WTC11 (cell line): Measurements from ENCODE around the gene AQP2. TPM values are rescaled to one million over a fixed set of nuclear protein-coding genes. Genes with fewer than 3 reads are reported as not detected.

Experiments
- ATAC-seq: fragments of 200-7000 bp; cut with Tn5 transposase; 2 replicates; pipeline ENCODE4 v1.10.0; 2021; ENCODE audit warnings: mild to moderate bottlenecking, moderate library complexity
- CTCF ChIA-PET: fragments of 300-600 bp; sonication (Branson Sonifier 250); formaldehyde crosslinking; loops from one replicate; lab custom pipeline; 2021; ENCODE audit warnings: antibody characterized with exemption; lab: Charles Lee
- POLR2A ChIA-PET: fragments of 350-600 bp; sonication (Branson Sonifier 250); formaldehyde crosslinking; loops from one replicate; lab custom pipeline; 2021; ENCODE audit warnings: antibody characterized with exemption; lab: Charles Lee
- DNase-seq: peaks from one replicate; pipeline ENCODE4 v3.0.0; 2021; ENCODE audit warnings: low spot score
- H3K27ac Mint-ChIP-seq: 2 replicates; pipeline ENCODE4 v1.8.0; 2021; ENCODE audit warnings: mixed read lengths
- H3K27me3 Mint-ChIP-seq: 2 replicates; pipeline ENCODE4 v1.8.0; 2021; ENCODE audit warnings: low read depth, mild to moderate bottlenecking, moderate library complexity, mixed read lengths
- H3K36me3 Mint-ChIP-seq: 2 replicates; pipeline ENCODE4 v1.8.0; 2021; ENCODE audit warnings: mixed read lengths
- H3K4me1 Mint-ChIP-seq: 2 replicates; pipeline ENCODE4 v1.8.0; 2022; ENCODE audit warnings: mixed read lengths
- H3K4me3 Mint-ChIP-seq: 2 replicates; pipeline ENCODE4 v1.8.0; 2021; ENCODE audit warnings: mild to moderate bottlenecking, moderate library complexity, mixed read lengths
- H3K9me3 Mint-ChIP-seq: 2 replicates; pipeline ENCODE4 v1.8.0; 2021; ENCODE audit warnings: mixed read lengths
- ATF6 ChIP-seq: sonication (generic); formaldehyde crosslinking; IDR thresholded peaks from 2 replicates; pipeline ENCODE4 v1.8.1; 2023; ENCODE audit warnings: mild to moderate bottlenecking, missing genetic modification reagents
- CREM ChIP-seq: sonication (generic); formaldehyde crosslinking; IDR thresholded peaks from 2 replicates; pipeline ENCODE4 v1.8.1; 2022; ENCODE audit warnings: mild to moderate bottlenecking, missing genetic modification reagents, moderate library complexity
- EMX1 ChIP-seq: fragments of 250-450 bp; sonication (Bioruptor Pico); IDR thresholded peaks from 2 replicates; pipeline ENCODE4 v1.8.0; 2021; ENCODE audit warnings: mild to moderate bottlenecking
- ESRRA ChIP-seq: sonication (generic); formaldehyde crosslinking; IDR thresholded peaks from 2 replicates; pipeline ENCODE4 v1.8.1; 2022; ENCODE audit warnings: mild to moderate bottlenecking, missing genetic modification reagents, borderline replicate concordance
- FOXK1 ChIP-seq: sonication (generic); formaldehyde crosslinking; IDR thresholded peaks from 2 replicates; pipeline ENCODE4 v1.8.0; 2022; ENCODE audit warnings: mild to moderate bottlenecking, moderate library complexity, missing genetic modification reagents
- HMGA2 ChIP-seq: fragments of 250-450 bp; sonication (Bioruptor Pico); IDR thresholded peaks from 2 replicates; pipeline ENCODE4 v1.4.0; 2021; ENCODE audit warnings: mild to moderate bottlenecking, moderate library complexity
- KAT7 ChIP-seq: sonication (generic); formaldehyde crosslinking; IDR thresholded peaks from 2 replicates; pipeline ENCODE4 v1.8.1; 2023; ENCODE audit warnings: missing genetic modification reagents, mild to moderate bottlenecking, borderline replicate concordance
- MLX ChIP-seq: sonication (generic); formaldehyde crosslinking; IDR thresholded peaks from 2 replicates; pipeline ENCODE4 v1.8.1; 2023; ENCODE audit warnings: mild to moderate bottlenecking, missing genetic modification reagents, moderate library complexity
- MXD4 ChIP-seq: fragments of 250-450 bp; sonication (Bioruptor Pico); IDR thresholded peaks from 2 replicates; pipeline ENCODE4 v1.8.0; 2021; ENCODE audit warnings: mild to moderate bottlenecking, moderate library complexity, borderline replicate concordance
- NR1H2 ChIP-seq: sonication (generic); formaldehyde crosslinking; IDR thresholded peaks from 2 replicates; pipeline ENCODE4 v1.9.0; 2021; ENCODE audit warnings: mild to moderate bottlenecking, moderate library complexity, missing genetic modification reagents
- PRRX2 ChIP-seq: fragments of 250-450 bp; sonication (Bioruptor Pico); IDR thresholded peaks from 2 replicates; pipeline ENCODE4 v1.8.0; 2021; ENCODE audit warnings: mild to moderate bottlenecking
- RELA ChIP-seq: sonication (generic); formaldehyde crosslinking; IDR thresholded peaks from 2 replicates; pipeline ENCODE4 v1.8.1; 2022; ENCODE audit warnings: missing genetic modification reagents, mild to moderate bottlenecking, borderline replicate concordance
- SMAD3 ChIP-seq: sonication (generic); formaldehyde crosslinking; IDR thresholded peaks from 2 replicates; pipeline ENCODE4 v1.8.0; 2022; ENCODE audit warnings: missing genetic modification reagents, mild to moderate bottlenecking, borderline replicate concordance
- SOX15 ChIP-seq: fragments of 250-450 bp; sonication (Bioruptor Pico); IDR thresholded peaks from 2 replicates; pipeline ENCODE4 v1.9.0; 2021; ENCODE audit warnings: mild to moderate bottlenecking
- TEAD1 ChIP-seq: sonication (generic); formaldehyde crosslinking; IDR thresholded peaks from 2 replicates; pipeline ENCODE4 v1.8.0; 2022; ENCODE audit warnings: mild to moderate bottlenecking, missing genetic modification reagents
- ZBTB43 ChIP-seq: sonication (generic); formaldehyde crosslinking; IDR thresholded peaks from 2 replicates; pipeline ENCODE4 v1.8.1; 2023; ENCODE audit warnings: mild to moderate bottlenecking, missing genetic modification reagents
- ZNF121 ChIP-seq: sonication (generic); formaldehyde crosslinking; IDR thresholded peaks from 2 replicates; pipeline ENCODE4 v1.8.0; 2023; ENCODE audit warnings: missing genetic modification reagents
- total RNA-seq: library from RNA; stranded (reverse); gene quantifications from 3 replicates; pipeline ENCODE4 v1.2.3, GENCODE V29; 2021

AQP2 gene
- total RNA-seq, 1 experiment from 2014 or later, result not detected

- TF ChIP-seq ZNF121 (CRISPR knock-in tag) (peak; percentile 63; the same call in 1 of the 2 replicates), CREM (CRISPR knock-in tag) (no peak)
- Mint-ChIP-seq H3K9me3 (no peaks in the 10 kb centered on the region), H3K27ac (no peak overlapping the region), H3K36me3 (no peaks in the 10 kb centered on the region), H3K27me3 (no peaks in the 10 kb centered on the region; the same call in 1 of the 2 replicates), H3K4me3 (no peak overlapping the region), H3K4me1 (no peaks in the 10 kb centered on the region)
- ChIA-PET CTCF (interaction anchor here (1.6 kb wide), 1 partner anchor 150 kb away, joined by 4 read pairs; no protein-coding TSS in a partner anchor), POLR2A (no interaction called here)
- ATAC-seq (no peak), DNase-seq (no peak)
Observed at GRCh38 chr12:49920915-49921286, 29.6 kb upstream of the AQP2 start.

GRCh38 chr12:49921299-49921698 is 29.2 kb upstream of the AQP2 start:
- DNase-seq, result no peak

GRCh38 chr12:49921936-49922335 is 28.6 kb upstream of the AQP2 start:
- H3K9me3 Mint-ChIP-seq, result no peaks in the 10 kb centered on the region
- ChIA-PET CTCF (no interaction called here), POLR2A (no interaction called here)
- no peak for TF ChIP-seq HMGA2 (CRISPR knock-in tag)
- TF ChIP-seq ESRRA (CRISPR knock-in tag), result no peak
- no peak for TF ChIP-seq MXD4 (CRISPR knock-in tag)
- TF ChIP-seq ZNF121 (CRISPR knock-in tag), result no peak
- DNase-seq (no peak), ATAC-seq (no peak)
- no peak overlapping the region for H3K4me3 Mint-ChIP-seq
- H3K27me3 Mint-ChIP-seq, result no peaks in the 10 kb centered on the region; the same call in 1 of the 2 replicates
- no peaks in the 10 kb centered on the region for H3K4me1 Mint-ChIP-seq
- H3K36me3 Mint-ChIP-seq, result no peaks in the 10 kb centered on the region
- no peak overlapping the region for H3K27ac Mint-ChIP-seq

More at GRCh38 chr12:49921299-49921698, 29.2 kb upstream of the AQP2 start:
- Mint-ChIP-seq H3K27me3 (no peaks in the 10 kb centered on the region; the same call in 1 of the 2 replicates), H3K4me1 (no peaks in the 10 kb centered on the region), H3K36me3 (no peaks in the 10 kb centered on the region), H3K9me3 (no peaks in the 10 kb centered on the region), H3K27ac (no peak overlapping the region), H3K4me3 (no peak overlapping the region)
- ChIA-PET CTCF (interaction anchor here (1.6 kb wide), 1 partner anchor 149 kb away, joined by 4 read pairs; no protein-coding TSS in a partner anchor), POLR2A (no interaction called here)
- no peak for TF ChIP-seq RELA (CRISPR knock-in tag)
- TF ChIP-seq SOX15 (CRISPR knock-in tag), result no peak
- no peak for TF ChIP-seq PRRX2 (CRISPR knock-in tag)
- no peak for TF ChIP-seq EMX1
- TF ChIP-seq SMAD3 (CRISPR knock-in tag), result no peak
- TF ChIP-seq ATF6, result no peak
- no peak for TF ChIP-seq CREM (CRISPR knock-in tag)
- no peak for TF ChIP-seq TEAD1 (CRISPR knock-in tag)
- no peak for TF ChIP-seq NR1H2
- TF ChIP-seq ZBTB43 (CRISPR knock-in tag), result no peak
- no peak for TF ChIP-seq KAT7 (CRISPR knock-in tag)
- no peak for TF ChIP-seq FOXK1 (CRISPR knock-in tag)
- no peak for ATAC-seq

- Mint-ChIP-seq H3K36me3 (no peaks in the 10 kb centered on the region), H3K9me3 (no peaks in the 10 kb centered on the region), H3K27me3 (no peaks in the 10 kb centered on the region; the same call in 1 of the 2 replicates), H3K4me1 (no peaks in the 10 kb centered on the region), H3K27ac (no peak overlapping the region), H3K4me3 (no peak overlapping the region)
- ChIA-PET CTCF (interaction anchor here (0.9 kb wide), 1 partner anchor 23 kb away, joined by 3 read pairs; no protein-coding TSS in a partner anchor), POLR2A (no interaction called here)
- ATAC-seq, result no peak
- no peak for TF ChIP-seq MLX (CRISPR knock-in tag)
- TF ChIP-seq PRRX2 (CRISPR knock-in tag), result no peak
- no peak for DNase-seq
Observed at GRCh38 chr12:49922349-49923034, 28.0 kb upstream of the AQP2 start.
